ENCODE measurements around the gene PRF1.
"Not testable (repeated sequence)": the region's sequence is repeated elsewhere in the genome, so short reads cannot be mapped to it uniquely, and the experiment has no call there.

PRF1 gene

GRCh38 chr10:70618663-70619062, 16.1 kb upstream of the PRF1 start:
- no peak for DNase-seq (ENCODE audit: extremely low read depth in 1 of 2, low read depth in 1 of 2)

- peak; percentile 23 to 56 for DNase-seq (ENCODE audit: extremely low read depth in 1 of 2, low read depth in 1 of 2)
Measured at GRCh38 chr10:70617798-70618568, 15.4 kb upstream of the PRF1 start.

GRCh38 chr10:70616761-70617160, 14.2 kb upstream of the PRF1 start:
- DNase-seq (ENCODE audit: extremely low read depth in 1 of 2, low read depth in 1 of 2) = no peak

GRCh38 chr10:70615784-70616522, 13.4 kb upstream of the PRF1 start:
- DNase-seq (ENCODE audit: extremely low read depth in 1 of 2, low read depth in 1 of 2) = no peak

GRCh38 chr10:70615211-70615610, 12.7 kb upstream of the PRF1 start:
- no peak for DNase-seq (ENCODE audit: extremely low read depth in 1 of 2, low read depth in 1 of 2)

- not testable (repeated sequence) for DNase-seq (ENCODE audit: extremely low read depth in 1 of 2, low read depth in 1 of 2)
Measured at GRCh38 chr10:70614364-70614763, 11.8 kb upstream of the PRF1 start.

- no peak for DNase-seq (ENCODE audit: extremely low read depth in 1 of 2, low read depth in 1 of 2)
Measured at GRCh38 chr10:70613941-70614340, 11.4 kb upstream of the PRF1 start.

- DNase-seq (ENCODE audit: extremely low read depth in 1 of 2, low read depth in 1 of 2) = no peak
Measured at GRCh38 chr10:70607936-70608335, 5.4 kb upstream of the PRF1 start.

- no peak for DNase-seq (ENCODE audit: extremely low read depth in 1 of 2, low read depth in 1 of 2)
Measured at GRCh38 chr10:70605161-70605560, 2.6 kb upstream of the PRF1 start.

GRCh38 chr10:70604106-70604505, 1.6 kb upstream of the PRF1 start:
- no peak for DNase-seq (ENCODE audit: extremely low read depth in 1 of 2, low read depth in 1 of 2)

GRCh38 chr10:70603449-70603801, 884 bp upstream of the PRF1 start:
- DNase-seq (ENCODE audit: extremely low read depth in 1 of 2, low read depth in 1 of 2) = peak; percentile 43 to 52

GRCh38 chr10:70601746-70602145, 795 bp downstream of the PRF1 start:
- no peak for DNase-seq (ENCODE audit: extremely low read depth in 1 of 2, low read depth in 1 of 2)

- DNase-seq (ENCODE audit: extremely low read depth in 1 of 2, low read depth in 1 of 2) = no peak
Measured at GRCh38 chr10:70600512-70601395, 1.8 kb downstream of the PRF1 start.

- DNase-seq (ENCODE audit: extremely low read depth in 1 of 2, low read depth in 1 of 2) = no peak
Measured at GRCh38 chr10:70599791-70600190, 2.8 kb downstream of the PRF1 start.

- no peak for DNase-seq (ENCODE audit: extremely low read depth in 1 of 2, low read depth in 1 of 2)
Measured at GRCh38 chr10:70599319-70599718, 3.2 kb downstream of the PRF1 start.

GRCh38 chr10:70598857-70599295, 3.7 kb downstream of the PRF1 start:
- DNase-seq (ENCODE audit: extremely low read depth in 1 of 2, low read depth in 1 of 2) = no peak

- DNase-seq (ENCODE audit: extremely low read depth in 1 of 2, low read depth in 1 of 2) = no peak
Measured at GRCh38 chr10:70597856-70598815, 4.4 kb downstream of the PRF1 start.

GRCh38 chr10:70596860-70597809, 5.4 kb downstream of the PRF1 start:
- no peak for DNase-seq (ENCODE audit: extremely low read depth in 1 of 2, low read depth in 1 of 2)

Measured in stimulated activated CD8-positive, alpha-beta memory T cell treated with anti-CD3 and anti-CD28 coated beads, Interleukin-7, amount 100 ng/mL, for 48 hours (primary cell).